Neutrophil (primary cell): ENCODE measurements around the gene GPR158.

Source experiments
- H3K27ac ChIP-seq: fragments of 200-600 bp; sonication (generic); 2 replicates; pipeline ENCODE4 v1.5.1; 2016; ENCODE audit warnings: mild to moderate bottlenecking, moderate library complexity
- H3K27me3 ChIP-seq: fragments of 200-600 bp; sonication (generic); 2 replicates; pipeline ENCODE4 v1.6.0; 2016; ENCODE audit warnings: mild to moderate bottlenecking
- H3K36me3 ChIP-seq: fragments of 200-600 bp; sonication (generic); 2 replicates; pipeline ENCODE4 v1.5.1; 2017
- H3K4me1 ChIP-seq, 2 experiments: fragments of 200-600 bp in 1 of 2; sonication (generic) in 1 of 2; 1 replicate in 1 of 2; 2 replicates in 1 of 2; pipeline versions ENCODE4 v1.5.1 to v1.6.1; 2013 to 2016; ENCODE audit warnings: low read depth in 1 of 2, low read length in 1 of 2, mild to moderate bottlenecking in 1 of 2, moderate library complexity in 1 of 2; ENCODE audit not compliant: control insufficient read depth in 1 of 2, insufficient read depth in 1 of 2
- H3K4me3 ChIP-seq, 2 experiments: fragments of 200-600 bp in 1 of 2; sonication (generic) in 1 of 2; 1 replicate in 1 of 2; 2 replicates in 1 of 2; pipeline ENCODE4 v1.5.1; 2013 to 2016; ENCODE audit warnings: low read depth in 1 of 2, low read length in 1 of 2, mild to moderate bottlenecking in 1 of 2, moderate library complexity in 1 of 2
- H3K9me3 ChIP-seq: fragments of 200-600 bp; sonication (generic); 2 replicates; pipeline ENCODE4 v1.5.1; 2016
- CTCF ChIP-seq: fragments of 200-600 bp; sonication (generic); IDR thresholded peaks from 2 replicates; pipeline ENCODE4 v1.5.1; 2016; ENCODE audit warnings: antibody characterized with exemption

The GPR158 gene

GRCh38 chr10:25547382-25547781 is 372.6 kb downstream of the GPR158 start:
- no peaks in the 10 kb centered on the region for H3K27me3 ChIP-seq
- H3K4me3 ChIP-seq = no peak overlapping the region
- no peak for TF ChIP-seq CTCF
- no peak overlapping the region for H3K27ac ChIP-seq
- no peaks in the 10 kb centered on the region for H3K4me1 ChIP-seq
- no peaks in the 10 kb centered on the region for H3K36me3 ChIP-seq
- no peaks in the 10 kb centered on the region for H3K9me3 ChIP-seq

- Histone ChIP-seq H3K36me3 (no peaks in the 10 kb centered on the region), H3K9me3 (no peaks in the 10 kb centered on the region), H3K4me3 (no peak overlapping the region), H3K4me1 (no peaks in the 10 kb centered on the region), H3K27ac (no peak overlapping the region), H3K27me3 (no peaks in the 10 kb centered on the region)
- no peak for TF ChIP-seq CTCF
Observed at GRCh38 chr10:25552283-25552919, 377.6 kb downstream of the GPR158 start.

GRCh38 chr10:25555865-25556264 is 381.1 kb downstream of the GPR158 start:
- H3K36me3 ChIP-seq = no peaks in the 10 kb centered on the region
- H3K4me3 ChIP-seq = no peak overlapping the region
- no peaks in the 10 kb centered on the region for H3K4me1 ChIP-seq
- no peak overlapping the region for H3K27ac ChIP-seq
- no peaks in the 10 kb centered on the region for H3K27me3 ChIP-seq
- no peak for TF ChIP-seq CTCF
- no peaks in the 10 kb centered on the region for H3K9me3 ChIP-seq

GRCh38 chr10:25556457-25556856 is 381.7 kb downstream of the GPR158 start:
- TF ChIP-seq CTCF = no peak
- Histone ChIP-seq H3K4me1 (no peaks in the 10 kb centered on the region), H3K36me3 (no peaks in the 10 kb centered on the region), H3K4me3 (no peak overlapping the region), H3K27me3 (no peaks in the 10 kb centered on the region), H3K27ac (no peak overlapping the region), H3K9me3 (no peaks in the 10 kb centered on the region)

- no peak for TF ChIP-seq CTCF
- H3K36me3 ChIP-seq = no peaks in the 10 kb centered on the region
- H3K27ac ChIP-seq = no peak overlapping the region
- no peaks in the 10 kb centered on the region for H3K4me1 ChIP-seq
- no peak overlapping the region for H3K4me3 ChIP-seq
- no peaks in the 10 kb centered on the region for H3K27me3 ChIP-seq
- no peaks in the 10 kb centered on the region for H3K9me3 ChIP-seq
Observed at GRCh38 chr10:25557136-25557535, 382.3 kb downstream of the GPR158 start.

- no peaks in the 10 kb centered on the region for H3K9me3 ChIP-seq
- H3K27me3 ChIP-seq = no peaks in the 10 kb centered on the region
- H3K4me3 ChIP-seq = no peak overlapping the region
- no peak for TF ChIP-seq CTCF
- no peak overlapping the region for H3K27ac ChIP-seq
- H3K4me1 ChIP-seq = no peaks in the 10 kb centered on the region
- no peaks in the 10 kb centered on the region for H3K36me3 ChIP-seq
Observed at GRCh38 chr10:25561758-25562157, 387.0 kb downstream of the GPR158 start.
